Measurements from ENCODE around the gene SPATA3. TPM values are rescaled to one million over a fixed set of nuclear protein-coding genes. Genes with fewer than 3 reads are reported as not detected.

The SPATA3 gene
- total RNA-seq, 1 experiment from 2014 or later: not detected

DNA sequence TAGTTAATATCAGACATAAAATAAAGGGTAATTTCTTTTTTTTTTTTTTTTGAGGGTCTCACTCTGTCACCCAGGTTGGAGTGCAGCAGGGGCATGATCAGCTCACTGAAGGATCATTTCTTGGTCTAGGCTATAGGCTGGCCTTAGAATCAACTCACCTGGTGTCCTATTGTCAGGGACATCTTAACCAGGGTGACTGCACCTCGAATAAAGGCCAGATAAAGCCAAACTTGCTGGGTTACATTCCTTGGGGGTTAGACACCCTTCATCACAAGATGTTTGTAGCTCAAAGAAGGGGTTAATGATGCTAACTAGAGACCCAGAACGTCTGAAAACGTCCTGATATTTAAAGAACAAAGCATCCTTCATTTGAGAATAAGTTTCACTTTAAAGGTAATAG, 17.9 kb downstream of the SPATA3 start:
- no peaks in the 10 kb centered on the region for H3K27me3 ChIP-seq (replicated peaks; ENCODE audit: control insufficient read depth, insufficient read depth, low read length)
- H3K4me1 ChIP-seq: peaks cover 70% of the 10 kb centered on the region
- peaks cover 8% of the 10 kb centered on the region for H3K36me3 Mint-ChIP-seq (ENCODE audit: insufficient read depth, unreplicated experiment)
- no peaks in the 10 kb centered on the region for H3K27me3 Mint-ChIP-seq (ENCODE audit: insufficient read depth, unreplicated experiment)
- peaks cover 50% of the 10 kb centered on the region for H3K4me1 Mint-ChIP-seq (ENCODE audit: low read depth, unreplicated experiment)
- ChIA-PET POLR2A (interaction anchor here (0.5 to 0.6 kb wide), 2 partner anchors 20 to 37 kb away, joined by 3 to 5 read pairs; no protein-coding TSS in a partner anchor), CTCF (no interaction called here)
- TF ChIP-seq, protein P1, sequence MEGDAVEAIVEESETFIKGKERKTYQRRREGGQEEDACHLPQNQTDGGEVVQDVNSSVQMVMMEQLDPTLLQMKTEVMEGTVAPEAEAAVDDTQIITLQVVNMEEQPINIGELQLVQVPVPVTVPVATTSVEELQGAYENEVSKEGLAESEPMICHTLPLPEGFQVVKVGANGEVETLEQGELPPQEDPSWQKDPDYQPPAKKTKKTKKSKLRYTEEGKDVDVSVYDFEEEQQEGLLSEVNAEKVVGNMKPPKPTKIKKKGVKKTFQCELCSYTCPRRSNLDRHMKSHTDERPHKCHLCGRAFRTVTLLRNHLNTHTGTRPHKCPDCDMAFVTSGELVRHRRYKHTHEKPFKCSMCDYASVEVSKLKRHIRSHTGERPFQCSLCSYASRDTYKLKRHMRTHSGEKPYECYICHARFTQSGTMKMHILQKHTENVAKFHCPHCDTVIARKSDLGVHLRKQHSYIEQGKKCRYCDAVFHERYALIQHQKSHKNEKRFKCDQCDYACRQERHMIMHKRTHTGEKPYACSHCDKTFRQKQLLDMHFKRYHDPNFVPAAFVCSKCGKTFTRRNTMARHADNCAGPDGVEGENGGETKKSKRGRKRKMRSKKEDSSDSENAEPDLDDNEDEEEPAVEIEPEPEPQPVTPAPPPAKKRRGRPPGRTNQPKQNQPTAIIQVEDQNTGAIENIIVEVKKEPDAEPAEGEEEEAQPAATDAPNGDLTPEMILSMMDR (IDR thresholded peaks at IDR 0.05; ENCODE audit: insufficient read depth in 1 of 2, low read depth in 1 of 2, low read length in 1 of 2, severe bottlenecking in 1 of 2, unreplicated experiment in 1 of 2): no peak
- no peaks in the 10 kb centered on the region for H3K9me3 ChIP-seq
- no peaks in the 10 kb centered on the region for H3K36me3 ChIP-seq (ENCODE audit: control insufficient read depth, insufficient read depth, low read length)
- intact Hi-C loops (cut with micrococcal nuclease; ENCODE audit: unreplicated experiment): loop anchor here (1.0 kb wide), 1 partner anchor 20 kb away; no protein-coding TSS in a partner anchor
- no TSS peak for BruUV-seq (replicated peaks)
- DNase-seq: peak; percentile 57 to 63
- H3K9me3 Mint-ChIP-seq (ENCODE audit: unreplicated experiment): no peaks in the 10 kb centered on the region
- H3K27ac Mint-ChIP-seq (ENCODE audit: unreplicated experiment): no peak overlapping the region
- no peak overlapping the region for H3K4me3 Mint-ChIP-seq (ENCODE audit: unreplicated experiment)
- H3K4me3 ChIP-seq (ENCODE audit: low read depth, low read length): no peak overlapping the region

DNA sequence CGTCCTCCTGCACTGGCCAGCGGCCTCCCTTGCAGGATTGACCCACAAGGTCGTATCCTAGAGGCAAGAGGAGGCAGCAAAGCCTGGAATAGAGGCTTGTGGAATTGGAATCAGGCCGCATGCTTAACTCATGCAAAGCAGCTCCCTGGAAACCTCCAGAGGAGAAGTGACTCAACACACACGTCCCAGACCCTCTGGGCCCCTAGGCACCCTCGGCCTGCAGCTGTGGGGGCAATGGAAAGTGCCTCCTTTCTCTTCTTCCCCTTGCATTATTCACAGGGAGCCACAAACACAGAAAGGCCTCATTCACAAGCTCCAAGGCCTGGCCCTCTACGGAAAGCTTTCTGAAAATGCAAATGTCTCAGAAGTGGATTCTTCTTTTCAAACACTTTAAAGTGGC, 19.6 kb downstream of the SPATA3 start:
- Mint-ChIP-seq H3K27ac (ENCODE audit: unreplicated experiment) (no peak overlapping the region), H3K36me3 (ENCODE audit: insufficient read depth, unreplicated experiment) (peaks cover 8% of the 10 kb centered on the region), H3K4me1 (ENCODE audit: low read depth, unreplicated experiment) (peaks cover 38% of the 10 kb centered on the region), H3K27me3 (ENCODE audit: insufficient read depth, unreplicated experiment) (no peaks in the 10 kb centered on the region), H3K9me3 (ENCODE audit: unreplicated experiment) (no peaks in the 10 kb centered on the region), H3K4me3 (ENCODE audit: unreplicated experiment) (no peak overlapping the region)
- TF ChIP-seq, protein P1 (IDR thresholded peaks at IDR 0.05; ENCODE audit: insufficient read depth in 1 of 2, low read depth in 1 of 2, low read length in 1 of 2, severe bottlenecking in 1 of 2, unreplicated experiment in 1 of 2): no peak
- no peak overlapping the region for H3K4me3 ChIP-seq (ENCODE audit: low read depth, low read length)
- ChIA-PET POLR2A (no interaction called here), CTCF (no interaction called here)
- H3K27me3 ChIP-seq (replicated peaks; ENCODE audit: control insufficient read depth, insufficient read depth, low read length): no peaks in the 10 kb centered on the region
- intact Hi-C loops (cut with micrococcal nuclease; ENCODE audit: unreplicated experiment): no loop called here
- no TSS peak for BruUV-seq (replicated peaks)
- DNase-seq: no peak
- H3K4me1 ChIP-seq: peaks cover 53% of the 10 kb centered on the region
- no peaks in the 10 kb centered on the region for H3K9me3 ChIP-seq
- H3K36me3 ChIP-seq (ENCODE audit: control insufficient read depth, insufficient read depth, low read length): no peaks in the 10 kb centered on the region

DNA sequence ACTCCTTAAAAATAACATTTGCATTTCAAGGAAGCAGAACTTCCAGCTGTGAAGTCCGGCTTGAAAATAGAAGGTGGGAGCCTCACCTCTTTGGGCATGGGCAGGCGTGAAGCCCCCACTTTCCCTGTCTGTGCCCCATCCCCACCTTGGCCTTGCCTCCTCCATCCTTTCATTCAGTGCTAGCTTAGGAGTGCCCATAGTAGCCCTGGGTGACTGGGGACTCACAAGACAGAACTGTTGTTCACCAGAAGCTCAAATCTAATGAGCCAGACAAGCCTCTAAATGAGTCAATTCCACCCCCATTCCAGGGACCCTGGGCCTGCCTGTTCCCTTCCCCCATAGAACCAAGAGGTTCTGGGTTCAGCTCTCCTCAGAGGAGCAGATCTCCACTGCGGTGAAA, 20.0 kb downstream of the SPATA3 start:
- Histone ChIP-seq H3K4me3 (ENCODE audit: low read depth, low read length) (no peak overlapping the region), H3K27me3 (replicated peaks; ENCODE audit: control insufficient read depth, insufficient read depth, low read length) (no peaks in the 10 kb centered on the region), H3K36me3 (ENCODE audit: control insufficient read depth, insufficient read depth, low read length) (no peaks in the 10 kb centered on the region), H3K9me3 (no peaks in the 10 kb centered on the region), H3K4me1 (peaks cover 51% of the 10 kb centered on the region)
- CTCF ChIA-PET: no interaction called here
- Mint-ChIP-seq H3K4me3 (ENCODE audit: unreplicated experiment) (no peak overlapping the region), H3K27me3 (ENCODE audit: insufficient read depth, unreplicated experiment) (no peaks in the 10 kb centered on the region), H3K4me1 (ENCODE audit: low read depth, unreplicated experiment) (peaks cover 36% of the 10 kb centered on the region), H3K27ac (ENCODE audit: unreplicated experiment) (no peak overlapping the region), H3K9me3 (ENCODE audit: unreplicated experiment) (no peaks in the 10 kb centered on the region), H3K36me3 (ENCODE audit: insufficient read depth, unreplicated experiment) (peaks cover 8% of the 10 kb centered on the region)
- BruUV-seq (replicated peaks): no TSS peak
- DNase-seq: no peak
- POLR2A ChIA-PET: no interaction called here
- TF ChIP-seq, protein P1 (IDR thresholded peaks at IDR 0.05; ENCODE audit: insufficient read depth in 1 of 2, low read depth in 1 of 2, low read length in 1 of 2, severe bottlenecking in 1 of 2, unreplicated experiment in 1 of 2): no peak
- intact Hi-C loops (cut with micrococcal nuclease; ENCODE audit: unreplicated experiment): no loop called here

All from Caco-2 (cell line).